Endothelial cell of umbilical vein (primary cell): ENCODE results near the gene TCEA2.

Experiments
- MAX ChIP-seq: IDR thresholded peaks from 2 replicates; pipeline ENCODE4 v1.6.1; 2011; ENCODE audit not compliant: insufficient read depth, insufficient read length
- POLR2A ChIP-seq: IDR thresholded peaks from 2 replicates; pipeline ENCODE4 v1.6.1; 2012; ENCODE audit warnings: low read depth, mild to moderate bottlenecking, control low read depth, low read length
- TF ChIP-seq, protein P1 (sequence below), 2 donors: IDR thresholded peaks; 1 replicate in 1 of 2; 2 replicates in 1 of 2; pipeline ENCODE4 v1.5.1; 2011; ENCODE audit warnings: low read length in 2 of 2, mild to moderate bottlenecking in 2 of 2, moderate library complexity in 2 of 2, control low read depth in 1 of 2, inconsistent platforms in 1 of 2, low read depth in 1 of 2; ENCODE audit not compliant: insufficient read depth in 1 of 2; ENCODE audit errors: extremely low read depth in 1 of 2

GRCh38 chr20:64067005-64067632, 4.1 kb downstream of the TCEA2 start:
- TF ChIP-seq, protein P1, sequence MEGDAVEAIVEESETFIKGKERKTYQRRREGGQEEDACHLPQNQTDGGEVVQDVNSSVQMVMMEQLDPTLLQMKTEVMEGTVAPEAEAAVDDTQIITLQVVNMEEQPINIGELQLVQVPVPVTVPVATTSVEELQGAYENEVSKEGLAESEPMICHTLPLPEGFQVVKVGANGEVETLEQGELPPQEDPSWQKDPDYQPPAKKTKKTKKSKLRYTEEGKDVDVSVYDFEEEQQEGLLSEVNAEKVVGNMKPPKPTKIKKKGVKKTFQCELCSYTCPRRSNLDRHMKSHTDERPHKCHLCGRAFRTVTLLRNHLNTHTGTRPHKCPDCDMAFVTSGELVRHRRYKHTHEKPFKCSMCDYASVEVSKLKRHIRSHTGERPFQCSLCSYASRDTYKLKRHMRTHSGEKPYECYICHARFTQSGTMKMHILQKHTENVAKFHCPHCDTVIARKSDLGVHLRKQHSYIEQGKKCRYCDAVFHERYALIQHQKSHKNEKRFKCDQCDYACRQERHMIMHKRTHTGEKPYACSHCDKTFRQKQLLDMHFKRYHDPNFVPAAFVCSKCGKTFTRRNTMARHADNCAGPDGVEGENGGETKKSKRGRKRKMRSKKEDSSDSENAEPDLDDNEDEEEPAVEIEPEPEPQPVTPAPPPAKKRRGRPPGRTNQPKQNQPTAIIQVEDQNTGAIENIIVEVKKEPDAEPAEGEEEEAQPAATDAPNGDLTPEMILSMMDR (IDR thresholded peaks at IDR 0.05; ENCODE audit: extremely low read depth in 1 of 2, insufficient read depth in 1 of 2, low read depth in 1 of 2, low read length in 2 of 2): no peak
- TF ChIP-seq MAX (no peak), POLR2A (no peak)
